Measurements from ENCODE around the gene ZCCHC14.

DNA sequence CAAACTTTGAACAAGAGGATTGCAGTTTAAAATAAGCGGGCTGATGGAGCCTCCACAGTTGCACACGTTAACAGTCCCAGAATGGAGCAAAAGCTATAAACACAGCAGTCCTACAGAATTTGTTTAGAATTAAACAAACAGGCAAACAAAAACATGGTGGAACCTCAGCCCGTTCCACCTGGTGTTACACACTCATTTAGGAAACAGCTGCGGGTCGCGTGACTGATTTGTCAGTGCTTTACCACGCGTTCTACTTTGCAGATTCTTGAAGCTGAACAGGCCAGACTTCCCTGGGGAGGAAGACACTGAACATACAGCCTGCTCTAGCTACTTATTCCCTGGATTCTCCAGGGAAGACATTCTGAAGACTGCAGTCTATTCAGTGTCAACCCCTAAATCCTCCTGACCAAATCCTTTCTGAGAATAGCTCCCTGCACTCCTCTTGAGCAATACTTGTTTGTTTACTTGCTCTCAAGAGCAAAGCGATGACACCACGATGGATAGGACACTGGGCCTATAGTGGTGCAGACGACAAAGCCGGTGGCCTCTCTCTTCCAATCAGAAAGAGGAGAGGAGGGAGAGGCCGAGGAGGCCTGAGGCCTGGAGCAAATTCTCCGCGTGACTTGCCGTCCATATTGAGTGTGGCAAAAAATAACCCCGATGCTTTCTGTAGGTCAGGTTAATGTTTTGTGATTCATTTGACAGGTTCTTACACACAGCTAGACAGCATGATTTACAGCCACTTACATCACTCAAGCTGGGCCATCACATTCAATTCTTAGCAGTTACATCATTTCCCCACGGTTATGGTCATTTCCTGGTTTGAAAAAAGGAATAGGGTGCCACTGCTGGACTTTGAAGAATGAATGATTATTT lies 104.6 kb downstream of the ZCCHC14 start:
- TF ChIP-seq EZH2 (IDR thresholded peaks at IDR 0.05; ENCODE audit: borderline replicate concordance) (no peak), CTCF (IDR thresholded peaks at IDR 0.05; ENCODE audit: poor library complexity) (no peak)

All from hepatocyte (in vitro differentiated cells).